Central memory CD8-positive, alpha-beta T cell (primary cell): Measurements from ENCODE around the gene SLC9B1.
A peak's percentile ranks its signal among the peaks of the same experiment; 100 is the strongest.

Experiments used
- ATAC-seq: fragments of 150-1000 bp; cut with Tn5 transposase; replicated peaks from 2 replicates; pipeline ENCODE4 v1.10.0; 2022; ENCODE audit warnings: mild to moderate bottlenecking, moderate FRiP score, moderate number of reproducible peaks; ENCODE audit not compliant: poor library complexity, severe bottlenecking; ENCODE audit errors: extremely low read depth
- DNase-seq, 2 donors: peaks; one replicate each; pipeline ENCODE4 v3.0.0; 2021; ENCODE audit warnings: low spot score in 2 of 2
- H3K27ac Mint-ChIP-seq: one replicate; pipeline ENCODE4 v1.8.0; 2022; ENCODE audit warnings: low read depth, mild to moderate bottlenecking, moderate library complexity, mixed read lengths
- H3K27me3 Mint-ChIP-seq: one replicate; pipeline ENCODE4 v1.8.0; 2022; ENCODE audit warnings: mixed read lengths
- H3K36me3 Mint-ChIP-seq: one replicate; pipeline ENCODE4 v1.8.0; 2022; ENCODE audit warnings: mild to moderate bottlenecking, moderate library complexity, mixed read lengths; ENCODE audit not compliant: insufficient read depth
- H3K4me1 Mint-ChIP-seq: one replicate; pipeline ENCODE4 v1.8.0; 2022; ENCODE audit warnings: mixed read lengths
- H3K4me3 Mint-ChIP-seq: one replicate; pipeline ENCODE4 v1.8.0; 2022; ENCODE audit warnings: mild to moderate bottlenecking, moderate library complexity, mixed read lengths
- H3K9me3 Mint-ChIP-seq: one replicate; pipeline ENCODE4 v1.8.0; 2022; ENCODE audit warnings: mixed read lengths

Gene SLC9B1

GRCh38 chr4:103019308-103020124 lies at the start of gene SLC9B1:
Gene SLC9B1 (minus strand): TSS chr4:103019705. CDS start chr4:102991711, 27,994 bp downstream.
- peaks cover 16% of the 10 kb centered on the region for H3K36me3 Mint-ChIP-seq
- DNase-seq (peak; percentile 89), ATAC-seq (peak; percentile 92)
- H3K4me3 Mint-ChIP-seq: peak within 1 kb of the TSS; percentile 85
- no peaks in the 10 kb centered on the region for H3K9me3 Mint-ChIP-seq
- H3K27ac Mint-ChIP-seq: peak within 1 kb of the TSS; percentile 97
- H3K4me1 Mint-ChIP-seq: peaks cover 16% of the 10 kb centered on the region
- no peaks in the 10 kb centered on the region for H3K27me3 Mint-ChIP-seq

- H3K27ac Mint-ChIP-seq: no peak overlapping the region
- peaks cover 5% of the 10 kb centered on the region for H3K4me1 Mint-ChIP-seq
- no peak overlapping the region for H3K4me3 Mint-ChIP-seq
- no peaks in the 10 kb centered on the region for H3K9me3 Mint-ChIP-seq
- DNase-seq: no peak
- H3K36me3 Mint-ChIP-seq: peaks cover 8% of the 10 kb centered on the region
- H3K27me3 Mint-ChIP-seq: no peaks in the 10 kb centered on the region
- no peak for ATAC-seq
Observed at GRCh38 chr4:103067841-103068547, 48.5 kb upstream of the SLC9B1 start.

GRCh38 chr4:103060453-103061148 lies 41.1 kb upstream of the SLC9B1 start:
- Mint-ChIP-seq H3K4me1 (no peaks in the 10 kb centered on the region), H3K27me3 (no peaks in the 10 kb centered on the region), H3K27ac (no peak overlapping the region), H3K4me3 (no peak overlapping the region), H3K36me3 (peaks cover 16% of the 10 kb centered on the region), H3K9me3 (no peaks in the 10 kb centered on the region)
- ATAC-seq (no peak), DNase-seq (no peak)

GRCh38 chr4:103054030-103054429 lies 34.5 kb upstream of the SLC9B1 start:
- Mint-ChIP-seq H3K27ac (no peak overlapping the region), H3K4me1 (no peaks in the 10 kb centered on the region), H3K4me3 (no peak overlapping the region)

GRCh38 chr4:103052779-103053178 lies 33.3 kb upstream of the SLC9B1 start:
- DNase-seq: no peak
- ATAC-seq: no peak
- Mint-ChIP-seq H3K4me1 (no peaks in the 10 kb centered on the region), H3K9me3 (no peaks in the 10 kb centered on the region), H3K4me3 (no peak overlapping the region), H3K36me3 (peaks cover 7% of the 10 kb centered on the region), H3K27ac (no peak overlapping the region), H3K27me3 (no peaks in the 10 kb centered on the region)

More at GRCh38 chr4:103054030-103054429, 34.5 kb upstream of the SLC9B1 start:
- DNase-seq (no peak), ATAC-seq (no peak)
- H3K9me3 Mint-ChIP-seq: no peaks in the 10 kb centered on the region
- peaks cover 9% of the 10 kb centered on the region for H3K36me3 Mint-ChIP-seq
- no peaks in the 10 kb centered on the region for H3K27me3 Mint-ChIP-seq

GRCh38 chr4:103052145-103052544 lies 32.6 kb upstream of the SLC9B1 start:
- H3K27me3 Mint-ChIP-seq: no peaks in the 10 kb centered on the region
- no peak overlapping the region for H3K4me3 Mint-ChIP-seq
- ATAC-seq: no peak

GRCh38 chr4:103050736-103051436 lies 31.4 kb upstream of the SLC9B1 start:
- Mint-ChIP-seq H3K27me3 (no peaks in the 10 kb centered on the region), H3K9me3 (no peaks in the 10 kb centered on the region), H3K4me3 (no peak overlapping the region), H3K27ac (no peak overlapping the region), H3K4me1 (no peaks in the 10 kb centered on the region), H3K36me3 (peaks cover 2% of the 10 kb centered on the region)
- no peak for ATAC-seq
- DNase-seq: no peak

More at GRCh38 chr4:103052145-103052544, 32.6 kb upstream of the SLC9B1 start:
- Mint-ChIP-seq H3K4me1 (no peaks in the 10 kb centered on the region), H3K27ac (no peak overlapping the region), H3K36me3 (peaks cover 7% of the 10 kb centered on the region), H3K9me3 (no peaks in the 10 kb centered on the region)
- no peak for DNase-seq

- Mint-ChIP-seq H3K27me3 (no peaks in the 10 kb centered on the region), H3K4me3 (no peak overlapping the region), H3K27ac (no peak overlapping the region), H3K4me1 (no peaks in the 10 kb centered on the region), H3K36me3 (peaks cover 7% of the 10 kb centered on the region), H3K9me3 (no peaks in the 10 kb centered on the region)
- DNase-seq (peak in 1 of 2 donors; percentile 23), ATAC-seq (peak; percentile 93)
Observed at GRCh38 chr4:103046416-103047290, 27.1 kb upstream of the SLC9B1 start.

GRCh38 chr4:103044183-103044582 lies 24.7 kb upstream of the SLC9B1 start:
- Mint-ChIP-seq H3K27ac (no peak overlapping the region), H3K4me1 (no peaks in the 10 kb centered on the region), H3K4me3 (no peak overlapping the region), H3K9me3 (no peaks in the 10 kb centered on the region), H3K36me3 (peaks cover 8% of the 10 kb centered on the region), H3K27me3 (no peaks in the 10 kb centered on the region)
- ATAC-seq: no peak
- no peak for DNase-seq

GRCh38 chr4:103036169-103036568 lies 16.7 kb upstream of the SLC9B1 start:
- Mint-ChIP-seq H3K9me3 (no peaks in the 10 kb centered on the region), H3K27ac (no peak overlapping the region), H3K27me3 (no peaks in the 10 kb centered on the region), H3K36me3 (peaks cover 1% of the 10 kb centered on the region), H3K4me1 (no peaks in the 10 kb centered on the region), H3K4me3 (no peak overlapping the region)
- no peak for DNase-seq
- ATAC-seq: no peak

GRCh38 chr4:103032574-103032973 lies 13.1 kb upstream of the SLC9B1 start:
- Mint-ChIP-seq H3K9me3 (no peaks in the 10 kb centered on the region), H3K36me3 (peaks cover 5% of the 10 kb centered on the region), H3K27me3 (no peaks in the 10 kb centered on the region), H3K27ac (no peak overlapping the region), H3K4me3 (no peak overlapping the region), H3K4me1 (no peaks in the 10 kb centered on the region)
- DNase-seq (no peak), ATAC-seq (no peak)
